ENCODE measurements around the gene KAZN.

Gene KAZN

GRCh38 chr1:15017120-15017519 is 418.6 kb downstream of the KAZN start:
- H3K9ac ChIP-seq (ENCODE audit: low read length), result no peak overlapping the region
- H3K27me3 ChIP-seq (replicated peaks; ENCODE audit: control insufficient read depth, insufficient read depth, low read length), result no peaks in the 10 kb centered on the region
- H3K9me3 ChIP-seq (ENCODE audit: control insufficient read depth, low read length), result no peaks in the 10 kb centered on the region
- no peaks in the 10 kb centered on the region for H3K4me1 ChIP-seq (ENCODE audit: control insufficient read depth, insufficient read depth, low read length)
- no peak overlapping the region for H3K4me3 ChIP-seq (ENCODE audit: low read length)
- peaks cover 3% of the 10 kb centered on the region for H3K36me3 ChIP-seq (ENCODE audit: control insufficient read depth, insufficient read depth, low read length, severe bottlenecking)
- no peak for DNase-seq (ENCODE audit: low read depth)

- H3K4me3 ChIP-seq (ENCODE audit: low read length), result no peak overlapping the region
- H3K36me3 ChIP-seq (ENCODE audit: control insufficient read depth, insufficient read depth, low read length, severe bottlenecking), result peaks cover 3% of the 10 kb centered on the region
- H3K4me1 ChIP-seq (ENCODE audit: control insufficient read depth, insufficient read depth, low read length), result no peaks in the 10 kb centered on the region
- no peak for DNase-seq (ENCODE audit: low read depth)
- H3K9me3 ChIP-seq (ENCODE audit: control insufficient read depth, low read length), result no peaks in the 10 kb centered on the region
- no peak overlapping the region for H3K9ac ChIP-seq (ENCODE audit: low read length)
- no peaks in the 10 kb centered on the region for H3K27me3 ChIP-seq (replicated peaks; ENCODE audit: control insufficient read depth, insufficient read depth, low read length)
Measured at GRCh38 chr1:15018767-15019166, 420.3 kb downstream of the KAZN start.

GRCh38 chr1:15020943-15021745 is 422.7 kb downstream of the KAZN start:
- Histone ChIP-seq H3K36me3 (ENCODE audit: control insufficient read depth, insufficient read depth, low read length, severe bottlenecking) (peaks cover 3% of the 10 kb centered on the region), H3K27me3 (replicated peaks; ENCODE audit: control insufficient read depth, insufficient read depth, low read length) (no peaks in the 10 kb centered on the region), H3K9me3 (ENCODE audit: control insufficient read depth, low read length) (no peaks in the 10 kb centered on the region), H3K9ac (ENCODE audit: low read length) (no peak overlapping the region), H3K4me1 (ENCODE audit: control insufficient read depth, insufficient read depth, low read length) (no peaks in the 10 kb centered on the region), H3K4me3 (ENCODE audit: low read length) (no peak overlapping the region)
- DNase-seq (ENCODE audit: low read depth), result no peak

GRCh38 chr1:15022048-15022447 is 423.6 kb downstream of the KAZN start:
- H3K36me3 ChIP-seq (ENCODE audit: control insufficient read depth, insufficient read depth, low read length, severe bottlenecking), result no peaks in the 10 kb centered on the region
- H3K9me3 ChIP-seq (ENCODE audit: control insufficient read depth, low read length), result no peaks in the 10 kb centered on the region
- no peak for DNase-seq (ENCODE audit: low read depth)
- no peaks in the 10 kb centered on the region for H3K4me1 ChIP-seq (ENCODE audit: control insufficient read depth, insufficient read depth, low read length)
- H3K4me3 ChIP-seq (ENCODE audit: low read length), result no peak overlapping the region
- H3K27me3 ChIP-seq (replicated peaks; ENCODE audit: control insufficient read depth, insufficient read depth, low read length), result no peaks in the 10 kb centered on the region
- no peak overlapping the region for H3K9ac ChIP-seq (ENCODE audit: low read length)

GRCh38 chr1:15023205-15023604 is 424.7 kb downstream of the KAZN start:
- no peak overlapping the region for H3K4me3 ChIP-seq (ENCODE audit: low read length)

GRCh38 chr1:15023976-15024375 is 425.5 kb downstream of the KAZN start:
- no peaks in the 10 kb centered on the region for H3K9me3 ChIP-seq (ENCODE audit: control insufficient read depth, low read length)
- no peak overlapping the region for H3K4me3 ChIP-seq (ENCODE audit: low read length)
- H3K36me3 ChIP-seq (ENCODE audit: control insufficient read depth, insufficient read depth, low read length, severe bottlenecking), result no peaks in the 10 kb centered on the region
- H3K9ac ChIP-seq (ENCODE audit: low read length), result no peak overlapping the region
- DNase-seq (ENCODE audit: low read depth), result no peak
- no peaks in the 10 kb centered on the region for H3K27me3 ChIP-seq (replicated peaks; ENCODE audit: control insufficient read depth, insufficient read depth, low read length)
- peaks cover 14% of the 10 kb centered on the region for H3K4me1 ChIP-seq (ENCODE audit: control insufficient read depth, insufficient read depth, low read length)

More at GRCh38 chr1:15023205-15023604, 424.7 kb downstream of the KAZN start:
- DNase-seq (ENCODE audit: low read depth), result no peak
- Histone ChIP-seq H3K9ac (ENCODE audit: low read length) (no peak overlapping the region), H3K4me1 (ENCODE audit: control insufficient read depth, insufficient read depth, low read length) (peaks cover 6% of the 10 kb centered on the region), H3K27me3 (replicated peaks; ENCODE audit: control insufficient read depth, insufficient read depth, low read length) (no peaks in the 10 kb centered on the region), H3K9me3 (ENCODE audit: control insufficient read depth, low read length) (no peaks in the 10 kb centered on the region), H3K36me3 (ENCODE audit: control insufficient read depth, insufficient read depth, low read length, severe bottlenecking) (no peaks in the 10 kb centered on the region)

GRCh38 chr1:15026117-15026489 is 427.6 kb downstream of the KAZN start:
- Histone ChIP-seq H3K9me3 (ENCODE audit: control insufficient read depth, low read length) (no peaks in the 10 kb centered on the region), H3K9ac (ENCODE audit: low read length) (no peak overlapping the region), H3K4me1 (ENCODE audit: control insufficient read depth, insufficient read depth, low read length) (peaks cover 14% of the 10 kb centered on the region), H3K27me3 (replicated peaks; ENCODE audit: control insufficient read depth, insufficient read depth, low read length) (no peaks in the 10 kb centered on the region), H3K4me3 (ENCODE audit: low read length) (no peak overlapping the region), H3K36me3 (ENCODE audit: control insufficient read depth, insufficient read depth, low read length, severe bottlenecking) (no peaks in the 10 kb centered on the region)
- no peak for DNase-seq (ENCODE audit: low read depth)

- Histone ChIP-seq H3K4me3 (ENCODE audit: low read length) (no peak overlapping the region), H3K4me1 (ENCODE audit: control insufficient read depth, insufficient read depth, low read length) (peaks cover 14% of the 10 kb centered on the region), H3K9ac (ENCODE audit: low read length) (peak overlapping the region; percentile 56), H3K27me3 (replicated peaks; ENCODE audit: control insufficient read depth, insufficient read depth, low read length) (no peaks in the 10 kb centered on the region), H3K9me3 (ENCODE audit: control insufficient read depth, low read length) (no peaks in the 10 kb centered on the region), H3K36me3 (ENCODE audit: control insufficient read depth, insufficient read depth, low read length, severe bottlenecking) (no peaks in the 10 kb centered on the region)
- peak; percentile 88 for DNase-seq (ENCODE audit: low read depth)
Measured at GRCh38 chr1:15027515-15027986, 429.1 kb downstream of the KAZN start.

GRCh38 chr1:15028102-15028501 is 429.6 kb downstream of the KAZN start:
- no peaks in the 10 kb centered on the region for H3K36me3 ChIP-seq (ENCODE audit: control insufficient read depth, insufficient read depth, low read length, severe bottlenecking)
- no peaks in the 10 kb centered on the region for H3K9me3 ChIP-seq (ENCODE audit: control insufficient read depth, low read length)
- H3K27me3 ChIP-seq (replicated peaks; ENCODE audit: control insufficient read depth, insufficient read depth, low read length), result no peaks in the 10 kb centered on the region
- H3K4me3 ChIP-seq (ENCODE audit: low read length), result no peak overlapping the region
- DNase-seq (ENCODE audit: low read depth), result peak; percentile 91
- H3K4me1 ChIP-seq (ENCODE audit: control insufficient read depth, insufficient read depth, low read length), result peaks cover 14% of the 10 kb centered on the region
- H3K9ac ChIP-seq (ENCODE audit: low read length), result peak overlapping the region; percentile 56

GRCh38 chr1:15028616-15029015 is 430.1 kb downstream of the KAZN start:
- no peaks in the 10 kb centered on the region for H3K9me3 ChIP-seq (ENCODE audit: control insufficient read depth, low read length)
- DNase-seq (ENCODE audit: low read depth), result no peak
- peaks cover 14% of the 10 kb centered on the region for H3K4me1 ChIP-seq (ENCODE audit: control insufficient read depth, insufficient read depth, low read length)
- H3K27me3 ChIP-seq (replicated peaks; ENCODE audit: control insufficient read depth, insufficient read depth, low read length), result no peaks in the 10 kb centered on the region
- H3K9ac ChIP-seq (ENCODE audit: low read length), result no peak overlapping the region
- no peak overlapping the region for H3K4me3 ChIP-seq (ENCODE audit: low read length)
- no peaks in the 10 kb centered on the region for H3K36me3 ChIP-seq (ENCODE audit: control insufficient read depth, insufficient read depth, low read length, severe bottlenecking)

- peaks cover 14% of the 10 kb centered on the region for H3K4me1 ChIP-seq (ENCODE audit: control insufficient read depth, insufficient read depth, low read length)
- no peak overlapping the region for H3K9ac ChIP-seq (ENCODE audit: low read length)
- no peaks in the 10 kb centered on the region for H3K36me3 ChIP-seq (ENCODE audit: control insufficient read depth, insufficient read depth, low read length, severe bottlenecking)
- no peak for DNase-seq (ENCODE audit: low read depth)
- no peaks in the 10 kb centered on the region for H3K27me3 ChIP-seq (replicated peaks; ENCODE audit: control insufficient read depth, insufficient read depth, low read length)
- no peak overlapping the region for H3K4me3 ChIP-seq (ENCODE audit: low read length)
- no peaks in the 10 kb centered on the region for H3K9me3 ChIP-seq (ENCODE audit: control insufficient read depth, low read length)
Measured at GRCh38 chr1:15029036-15029435, 430.6 kb downstream of the KAZN start.

- Histone ChIP-seq H3K4me3 (ENCODE audit: low read length) (no peak overlapping the region), H3K36me3 (ENCODE audit: control insufficient read depth, insufficient read depth, low read length, severe bottlenecking) (no peaks in the 10 kb centered on the region), H3K9ac (ENCODE audit: low read length) (no peak overlapping the region), H3K9me3 (ENCODE audit: control insufficient read depth, low read length) (no peaks in the 10 kb centered on the region), H3K27me3 (replicated peaks; ENCODE audit: control insufficient read depth, insufficient read depth, low read length) (no peaks in the 10 kb centered on the region), H3K4me1 (ENCODE audit: control insufficient read depth, insufficient read depth, low read length) (peaks cover 14% of the 10 kb centered on the region)
- no peak for DNase-seq (ENCODE audit: low read depth)
Measured at GRCh38 chr1:15029786-15030185, 431.3 kb downstream of the KAZN start.

Data from adipocyte (in vitro differentiated cells).